Right lobe of liver (tissue), 6 donors: Measurements from ENCODE around the gene CDAN1. TPM values are rescaled to one million over a fixed set of nuclear protein-coding genes. Genes with fewer than 3 reads are reported as not detected.
"Not testable (repeated sequence)": the region's sequence is repeated elsewhere in the genome, so short reads cannot be mapped to it uniquely, and the experiment has no call there.

ENCODE experiments used
- ATAC-seq, 4 donors: fragments of 200-7000 bp; cut with Tn5 transposase; one replicate each; pipeline ENCODE4 v1.9.1; 2020; ENCODE audit warnings: mild to moderate bottlenecking in 4 of 4, moderate library complexity in 4 of 4
- DNase-seq, 3 donors: peaks; one replicate each; pipeline ENCODE4 v3.0.0-alpha.2; 2020
- H3K27ac ChIP-seq, 3 donors: fragments of 200-600 bp; one replicate each; pipeline ENCODE4 v1.8.0; 2022
- H3K27me3 ChIP-seq, 2 donors: fragments of 200-600 bp; one replicate each; pipeline ENCODE4 v1.8.0; 2022
- H3K36me3 ChIP-seq, 4 donors: fragments of 200-600 bp; sonication (generic) in 1 of 4; one replicate each; pipeline versions ENCODE4 v1.5.1 to v1.8.0; 2017 to 2022; ENCODE audit warnings: control low read depth in 1 of 4
- H3K4me1 ChIP-seq, 4 donors: fragments of 200-600 bp; sonication (generic) in 1 of 4; one replicate each; pipeline versions ENCODE4 v1.5.1 to v1.8.0; 2017 to 2022; ENCODE audit warnings: control low read depth in 1 of 4
- H3K4me3 ChIP-seq, 3 donors: fragments of 200-600 bp; one replicate each; pipeline ENCODE4 v1.8.0; 2022
- H3K9me3 ChIP-seq, 4 donors: fragments of 200-600 bp; sonication (generic) in 1 of 4; one replicate each; pipeline versions ENCODE4 v1.5.1 to v1.8.0; 2017 to 2022; ENCODE audit warnings: control low read depth in 1 of 4
- POLR2A ChIP-seq: fragments of 450-650 bp; IDR thresholded peaks from one replicate; pipeline ENCODE4 v1.6.1; 2017; ENCODE audit warnings: antibody characterized with exemption, mild to moderate bottlenecking
- WGBS: methylation state at CpG from one replicate; pipeline ENCODE4 v1.1.6; 2018; ENCODE audit warnings: low coverage, low lambda C conversion rate; ENCODE audit not compliant: insufficient coverage; ENCODE audit errors: missing lambda C conversion rate; 5-methylcytosine and 5-hydroxymethylcytosine counted together
- intact Hi-C, 2 donors: fragments of 100-400 bp; cut with DNase I; formaldehyde crosslinking; loops; one replicate each; pipeline versions ENCODE4 v1.11.2 to v1.14.1; 2022
- total RNA-seq, 6 experiments: library from RNA; depleted of rRNA in 2 of 6; stranded (reverse); fragments of >200 nt in 2 of 6; fragmentation: NEBNext Ultra II Directional in 3 of 6; extraction: Animal tissue kit (Norgen Biotek cat#: 25700) in 3 of 6; gene quantifications; one replicate each; pipeline versions ENCODE4 v1.1.0 to v1.2.4, GENCODE V29; 2016 to 2023
- TF ChIP-seq, protein P1 (sequence below), 4 donors: fragments of 200-600 bp in 3 of 4; fragments of 450-650 bp in 1 of 4; IDR thresholded peaks; one replicate each; pipeline versions ENCODE4 v1.5.1 to v1.8.0; 2016 to 2022; ENCODE audit warnings: antibody characterized with exemption in 4 of 4, mild to moderate bottlenecking in 2 of 4
- donor health status: DM: no; HTN: yes; CAD: no.
- donor health status: DM: no; HTN: no; CAD: no.
- donor health status: DM: no; HTN: no; CAD: no.
- donor health status: DM: no; HTN: yes; CAD: no.
- donor health status: DM: no; HTN: yes; CAD: no.

The CDAN1 gene
- total RNA-seq, 6 experiments from 2014 or later = 5.0 to 8.2 (median 6.3) TPM

- H3K4me1 ChIP-seq = no peaks in the 10 kb centered on the region
- TF ChIP-seq, protein P1, sequence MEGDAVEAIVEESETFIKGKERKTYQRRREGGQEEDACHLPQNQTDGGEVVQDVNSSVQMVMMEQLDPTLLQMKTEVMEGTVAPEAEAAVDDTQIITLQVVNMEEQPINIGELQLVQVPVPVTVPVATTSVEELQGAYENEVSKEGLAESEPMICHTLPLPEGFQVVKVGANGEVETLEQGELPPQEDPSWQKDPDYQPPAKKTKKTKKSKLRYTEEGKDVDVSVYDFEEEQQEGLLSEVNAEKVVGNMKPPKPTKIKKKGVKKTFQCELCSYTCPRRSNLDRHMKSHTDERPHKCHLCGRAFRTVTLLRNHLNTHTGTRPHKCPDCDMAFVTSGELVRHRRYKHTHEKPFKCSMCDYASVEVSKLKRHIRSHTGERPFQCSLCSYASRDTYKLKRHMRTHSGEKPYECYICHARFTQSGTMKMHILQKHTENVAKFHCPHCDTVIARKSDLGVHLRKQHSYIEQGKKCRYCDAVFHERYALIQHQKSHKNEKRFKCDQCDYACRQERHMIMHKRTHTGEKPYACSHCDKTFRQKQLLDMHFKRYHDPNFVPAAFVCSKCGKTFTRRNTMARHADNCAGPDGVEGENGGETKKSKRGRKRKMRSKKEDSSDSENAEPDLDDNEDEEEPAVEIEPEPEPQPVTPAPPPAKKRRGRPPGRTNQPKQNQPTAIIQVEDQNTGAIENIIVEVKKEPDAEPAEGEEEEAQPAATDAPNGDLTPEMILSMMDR (IDR thresholded peaks at IDR 0.05) = no peak
- no peak for TF ChIP-seq POLR2A
- peaks cover 0 to 2% (median 0%) of the 10 kb centered on the region in 4 donors for H3K36me3 ChIP-seq
- intact Hi-C loops = no loop called here
- H3K27ac ChIP-seq = no peak overlapping the region
- no peak overlapping the region for H3K4me3 ChIP-seq
- H3K27me3 ChIP-seq = no peaks in the 10 kb centered on the region
- no peaks in the 10 kb centered on the region for H3K9me3 ChIP-seq
- no peak for ATAC-seq
- no peak for DNase-seq
- 80% methylated on average over 1 of the region's 6 CpGs for WGBS
Observed at GRCh38 chr15:42681119-42681518, 55.8 kb downstream of the CDAN1 start.

DNA sequence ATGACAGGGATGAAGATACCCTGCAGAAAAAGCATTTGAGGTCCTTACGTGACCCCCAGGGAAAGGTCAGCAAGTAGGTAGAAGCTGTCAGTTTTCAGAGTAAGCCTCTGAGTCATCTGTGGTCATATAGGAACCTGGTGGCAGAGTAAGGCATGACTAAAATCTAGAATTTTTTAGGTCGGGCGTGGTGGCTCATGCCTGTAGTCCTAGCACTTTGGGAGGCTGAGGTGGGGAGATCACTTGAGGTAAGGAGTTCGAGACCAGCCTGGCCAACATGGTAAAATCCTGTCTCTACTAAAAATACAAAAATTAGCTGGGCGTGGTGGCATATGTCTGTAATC is 56.8 kb downstream of the CDAN1 start:
- 97% methylated on average over 4 of the region's 5 CpGs for WGBS
- not testable (repeated sequence) for H3K4me3 ChIP-seq, H3K36me3 ChIP-seq

GRCh38 chr15:42679285-42680141 is 57.4 kb downstream of the CDAN1 start:
- TF ChIP-seq, protein P1 (IDR thresholded peaks at IDR 0.05) = no peak
- TF ChIP-seq POLR2A = no peak
- 88% methylated on average over 7 of the region's 7 CpGs for WGBS
- H3K36me3 ChIP-seq = peaks cover 0 to 2% (median 0%) of the 10 kb centered on the region in 4 donors

More for the DNA sequence above, 56.8 kb downstream of the CDAN1 start:
- H3K27ac ChIP-seq, DNase-seq, ATAC-seq, H3K27me3 ChIP-seq, H3K4me1 ChIP-seq, H3K9me3 ChIP-seq, intact Hi-C loops: not testable (repeated sequence)

DNA sequence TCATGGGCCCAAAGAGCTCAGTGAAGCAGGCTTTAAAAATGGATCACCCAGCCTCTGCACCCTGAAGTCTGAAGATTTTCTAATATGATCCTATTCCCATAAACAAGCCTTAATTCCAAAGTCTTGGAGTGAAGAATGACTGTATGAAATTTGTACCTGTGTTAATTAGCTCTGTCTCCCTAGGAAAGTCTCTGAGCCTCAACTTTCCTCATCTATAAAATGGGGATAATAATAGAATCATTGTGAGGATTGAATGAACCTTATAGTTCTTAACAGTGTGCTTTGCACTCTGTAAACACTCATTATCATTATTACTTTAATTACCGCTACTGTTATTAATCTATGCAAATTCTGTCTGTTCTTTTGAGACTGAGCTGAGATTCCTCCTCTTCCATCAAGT is 61.9 kb downstream of the CDAN1 start:
- no peak for TF ChIP-seq POLR2A
- TF ChIP-seq, protein P1 (IDR thresholded peaks at IDR 0.05) = no peak
- no peaks in the 10 kb centered on the region for H3K9me3 ChIP-seq
- H3K4me3 ChIP-seq = no peak overlapping the region
- H3K4me1 ChIP-seq = no peaks in the 10 kb centered on the region
- no peaks in the 10 kb centered on the region for H3K27me3 ChIP-seq
- no peak overlapping the region for H3K27ac ChIP-seq
- no peak for DNase-seq
- intact Hi-C loops = no loop called here
- H3K36me3 ChIP-seq = no peaks in the 10 kb centered on the region
- WGBS = 100% methylated on average over 1 of the region's 1 CpG
- ATAC-seq = no peak

More at GRCh38 chr15:42679285-42680141, 57.4 kb downstream of the CDAN1 start:
- no peak overlapping the region for H3K27ac ChIP-seq
- no peaks in the 10 kb centered on the region for H3K9me3 ChIP-seq
- H3K4me3 ChIP-seq = no peak overlapping the region
- intact Hi-C loops = no loop called here
- ATAC-seq (no peak), DNase-seq (no peak)
- H3K27me3 ChIP-seq = no peaks in the 10 kb centered on the region
- no peaks in the 10 kb centered on the region for H3K4me1 ChIP-seq

- WGBS = 79% methylated on average over 5 of the region's 6 CpGs
- ATAC-seq = no peak
- H3K36me3 ChIP-seq = no peaks in the 10 kb centered on the region
Observed at GRCh38 chr15:42674472-42674871, 62.5 kb downstream of the CDAN1 start.

More at GRCh38 chr15:42674472-42674871, 62.5 kb downstream of the CDAN1 start:
- TF ChIP-seq, protein P1 (IDR thresholded peaks at IDR 0.05) = no peak
- no peak for TF ChIP-seq POLR2A
- no peak overlapping the region for H3K27ac ChIP-seq
- H3K9me3 ChIP-seq = no peaks in the 10 kb centered on the region
- H3K27me3 ChIP-seq = no peaks in the 10 kb centered on the region
- intact Hi-C loops = no loop called here
- no peak for DNase-seq
- no peak overlapping the region for H3K4me3 ChIP-seq
- no peaks in the 10 kb centered on the region for H3K4me1 ChIP-seq
